Muscle of leg (tissue), 11 donors: ENCODE results near the gene SGTA. TPM values are rescaled to one million over a fixed set of nuclear protein-coding genes. Genes with fewer than 3 reads are reported as not detected.

ENCODE experiments used
- DNase-seq: peaks from one replicate; pipeline ENCODE4 v3.0.0; 2013
- H3K27ac ChIP-seq: one replicate; pipeline ENCODE4 v1.5.1; 2013; ENCODE audit warnings: mild to moderate bottlenecking, low read length, control low read depth
- H3K27me3 ChIP-seq: one replicate; pipeline ENCODE4 v1.6.1; 2013; ENCODE audit warnings: low read length; ENCODE audit not compliant: control insufficient read depth, insufficient read depth
- H3K36me3 ChIP-seq: one replicate; pipeline ENCODE4 v1.6.1; 2013; ENCODE audit warnings: low read length; ENCODE audit not compliant: control insufficient read depth, insufficient read depth
- H3K4me1 ChIP-seq: one replicate; pipeline ENCODE4 v1.6.1; 2013; ENCODE audit warnings: low read length; ENCODE audit not compliant: control insufficient read depth, insufficient read depth
- H3K4me3 ChIP-seq: one replicate; pipeline ENCODE4 v1.5.1; 2013; ENCODE audit warnings: low read length, control low read depth
- H3K9me3 ChIP-seq: replicated peaks from 2 replicates; pipeline ENCODE4 v1.6.1; 2013; ENCODE audit warnings: low read depth, low read length; ENCODE audit not compliant: control insufficient read depth
- WGBS: methylation state at CpG from one replicate; pipeline ENCODE4 v1.1.5; 2013; ENCODE audit warnings: missing lambda C conversion rate; ENCODE audit not compliant: insufficient coverage; 5-methylcytosine and 5-hydroxymethylcytosine counted together
- polyA plus RNA-seq, 8 donors: library from polyadenylated mRNA; unstranded; fragments of 120-200 nt; gene quantifications; one replicate each; pipeline versions ENCODE4 v1.2.1 to v1.2.3, GENCODE V29; 2013; ENCODE audit warnings: inconsistent platforms in 1 of 8, low replicate concordance in 1 of 8; ENCODE audit not compliant: insufficient read length in 8 of 8, insufficient read depth in 1 of 8
- total RNA-seq: library from RNA; stranded (reverse); fragments of 120-200 nt; gene quantifications from one replicate; pipeline ENCODE4 v1.2.4, GENCODE V29; 2013

Gene SGTA
- total and polyA plus RNA-seq, 9 donors = 39.9 to 95.8 (median 80.1) TPM

GRCh38 chr19:2755448-2755705 lies 27.7 kb downstream of the SGTA start:
- Histone ChIP-seq H3K4me1 (no peaks in the 10 kb centered on the region), H3K9me3 (no peaks in the 10 kb centered on the region), H3K27me3 (no peaks in the 10 kb centered on the region), H3K36me3 (peaks cover 56% of the 10 kb centered on the region), H3K4me3 (no peak overlapping the region), H3K27ac (no peak overlapping the region)
- 86% methylated on average over 15 of the region's 16 CpGs for WGBS
- DNase-seq = no peak

DNA sequence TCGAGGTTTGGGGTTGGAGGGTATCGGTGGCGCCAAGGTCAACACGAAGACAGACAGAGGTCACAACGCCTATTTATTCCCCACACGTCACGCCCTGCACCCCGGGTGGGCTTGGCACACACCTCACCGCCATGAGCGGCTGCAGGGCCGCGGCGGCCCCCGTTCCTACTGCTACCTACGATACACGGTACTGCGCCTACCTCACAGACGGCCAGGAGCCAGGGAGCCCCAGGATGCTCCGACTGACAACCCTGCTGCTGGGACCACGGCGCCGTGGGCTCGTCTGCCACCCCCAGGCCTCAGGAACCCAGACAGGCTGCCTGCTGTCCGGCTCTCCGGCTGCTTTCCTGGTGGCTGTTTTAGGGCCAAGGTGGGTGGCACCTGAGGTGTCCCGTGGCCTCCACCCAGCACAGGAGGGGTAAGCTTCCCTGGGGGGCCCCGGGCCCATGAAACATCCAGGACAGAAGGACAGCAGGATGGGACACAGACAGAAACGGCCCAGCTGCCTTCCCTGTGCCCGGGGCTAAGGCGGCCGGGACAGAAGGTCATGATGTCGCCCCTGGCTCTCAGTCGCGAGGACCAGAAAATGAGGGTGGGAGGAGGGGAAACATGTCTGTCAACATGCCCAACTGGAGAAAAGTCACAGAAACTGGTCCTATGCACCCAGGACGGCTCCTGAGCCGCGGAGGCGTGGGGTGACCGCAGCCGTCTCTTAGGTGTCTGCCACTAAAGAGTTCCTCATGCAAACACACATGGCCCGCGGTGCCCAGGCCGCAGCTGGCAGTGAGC lies 28.2 kb downstream of the SGTA start:
- Histone ChIP-seq H3K9me3 (no peaks in the 10 kb centered on the region), H3K4me1 (no peaks in the 10 kb centered on the region), H3K4me3 (no peak overlapping the region), H3K27me3 (no peaks in the 10 kb centered on the region), H3K36me3 (peaks cover 55% of the 10 kb centered on the region), H3K27ac (no peak overlapping the region)
- no peak for DNase-seq
- WGBS = 92% methylated on average over 36 of the region's 43 CpGs

DNA sequence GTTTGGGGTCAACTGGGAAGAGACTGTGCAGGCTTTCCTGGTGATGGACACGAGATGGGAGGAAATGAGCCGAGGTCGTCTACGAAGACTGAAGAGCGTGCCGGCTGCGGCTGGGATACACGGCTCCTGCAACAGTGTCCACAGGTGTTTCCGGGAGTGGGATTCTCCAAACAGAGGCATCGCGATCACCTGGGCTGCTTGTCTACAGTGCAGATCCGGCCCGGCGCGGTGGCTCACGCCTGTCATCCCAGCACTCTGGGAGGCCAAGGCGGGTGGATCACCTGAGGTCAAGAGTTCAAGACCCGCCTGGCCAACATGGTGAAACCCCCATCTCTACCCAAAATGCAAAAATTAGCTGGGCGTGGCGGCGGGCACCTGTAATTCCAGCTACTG lies 31.6 kb downstream of the SGTA start:
- no peak for DNase-seq

DNA sequence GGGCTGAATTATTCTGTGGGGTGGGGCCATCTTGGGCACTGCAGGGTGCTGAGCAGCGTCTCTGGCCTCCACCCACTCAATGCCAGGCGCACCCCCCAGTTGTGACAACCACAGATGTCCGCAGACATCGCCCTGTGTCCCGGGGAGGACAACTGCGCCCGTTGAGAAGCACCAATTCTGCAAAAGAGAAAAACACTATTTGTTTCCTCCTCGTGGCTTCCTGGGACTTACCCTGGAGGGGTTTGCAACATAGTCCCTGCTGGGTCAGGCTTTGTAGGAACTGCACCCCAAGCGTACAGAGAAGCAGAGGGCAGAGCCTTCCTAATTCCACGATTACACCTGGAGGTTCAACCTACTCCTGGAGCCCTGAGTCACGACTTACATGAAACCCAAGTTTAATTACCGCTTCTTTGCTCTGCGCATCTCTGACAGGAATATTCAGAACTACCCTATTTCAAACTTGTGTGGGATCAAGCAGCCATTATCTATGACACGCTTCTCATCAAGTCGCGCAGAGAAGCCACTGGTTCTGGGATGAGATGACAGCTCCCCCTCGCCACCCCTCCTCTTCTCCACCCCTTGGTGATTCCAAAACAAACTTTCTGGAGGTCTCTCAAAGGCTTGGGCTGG lies 32.1 kb downstream of the SGTA start:
- H3K27ac ChIP-seq = no peak overlapping the region
- 83% methylated on average over 15 of the region's 17 CpGs for WGBS
- no peak overlapping the region for H3K4me3 ChIP-seq
- DNase-seq = no peak
- H3K36me3 ChIP-seq = peaks cover 24% of the 10 kb centered on the region
- no peaks in the 10 kb centered on the region for H3K27me3 ChIP-seq
- peaks cover 2% of the 10 kb centered on the region for H3K4me1 ChIP-seq
- H3K9me3 ChIP-seq = no peaks in the 10 kb centered on the region

More for the DNA sequence above, 31.6 kb downstream of the SGTA start:
- WGBS = 93% methylated on average over 14 of the region's 21 CpGs
- H3K4me3 ChIP-seq = no peak overlapping the region
- no peak overlapping the region for H3K27ac ChIP-seq
- H3K36me3 ChIP-seq = peaks cover 27% of the 10 kb centered on the region
- peaks cover 2% of the 10 kb centered on the region for H3K4me1 ChIP-seq
- no peaks in the 10 kb centered on the region for H3K9me3 ChIP-seq
- H3K27me3 ChIP-seq = no peaks in the 10 kb centered on the region

GRCh38 chr19:2747349-2747748 lies 35.7 kb downstream of the SGTA start:
- WGBS = 90% methylated on average over 4 of the region's 7 CpGs
- Histone ChIP-seq H3K9me3 (no peaks in the 10 kb centered on the region), H3K36me3 (no peaks in the 10 kb centered on the region), H3K4me3 (no peak overlapping the region), H3K27ac (no peak overlapping the region), H3K27me3 (no peaks in the 10 kb centered on the region), H3K4me1 (peaks cover 2% of the 10 kb centered on the region)
- DNase-seq = no peak

- Histone ChIP-seq H3K9me3 (no peaks in the 10 kb centered on the region), H3K36me3 (no peaks in the 10 kb centered on the region), H3K4me3 (no peak overlapping the region), H3K27ac (no peak overlapping the region), H3K4me1 (peaks cover 6% of the 10 kb centered on the region), H3K27me3 (no peaks in the 10 kb centered on the region)
- DNase-seq = no peak
- WGBS = no CpG with 5 or more reads among the region's 4 CpGs
These were observed 39.0 kb downstream of the SGTA start for GRCh38 chr19:2744113-2744512.

- Histone ChIP-seq H3K9me3 (no peaks in the 10 kb centered on the region), H3K27me3 (no peaks in the 10 kb centered on the region), H3K4me1 (peaks cover 8% of the 10 kb centered on the region), H3K36me3 (no peaks in the 10 kb centered on the region), H3K4me3 (no peak overlapping the region), H3K27ac (no peak overlapping the region)
- 80% methylated on average over 2 of the region's 8 CpGs for WGBS
- no peak for DNase-seq
These were observed 40.0 kb downstream of the SGTA start for GRCh38 chr19:2743099-2743498.

GRCh38 chr19:2740314-2740656 lies 42.8 kb downstream of the SGTA start:
- Histone ChIP-seq H3K27ac (no peak overlapping the region), H3K36me3 (peaks cover 12% of the 10 kb centered on the region), H3K27me3 (no peaks in the 10 kb centered on the region), H3K9me3 (peaks cover 5% of the 10 kb centered on the region), H3K4me1 (peaks cover 8% of the 10 kb centered on the region), H3K4me3 (no peak overlapping the region)
- DNase-seq = no peak
- 100% methylated on average over 1 of the region's 13 CpGs for WGBS

- DNase-seq = peak; percentile 100
- Histone ChIP-seq H3K27ac (no peak within 1 kb of the TSS), H3K4me1 (peaks cover 8% of the 10 kb centered on the region), H3K4me3 (peak within 1 kb of the TSS; percentile 67), H3K27me3 (no peaks in the 10 kb centered on the region), H3K36me3 (peaks cover 18% of the 10 kb centered on the region), H3K9me3 (peaks cover 5% of the 10 kb centered on the region)
- WGBS = under 1% methylated on average over 46 of the region's 64 CpGs
These were observed 43.3 kb downstream of the SGTA start, which contains the start of gene SLC39A3 for GRCh38 chr19:2739602-2740313. Gene SLC39A3, minus strand, starts transcription at chr19:2740017. Its CDS starts 2,760 bp downstream, at chr19:2737257.

DNA sequence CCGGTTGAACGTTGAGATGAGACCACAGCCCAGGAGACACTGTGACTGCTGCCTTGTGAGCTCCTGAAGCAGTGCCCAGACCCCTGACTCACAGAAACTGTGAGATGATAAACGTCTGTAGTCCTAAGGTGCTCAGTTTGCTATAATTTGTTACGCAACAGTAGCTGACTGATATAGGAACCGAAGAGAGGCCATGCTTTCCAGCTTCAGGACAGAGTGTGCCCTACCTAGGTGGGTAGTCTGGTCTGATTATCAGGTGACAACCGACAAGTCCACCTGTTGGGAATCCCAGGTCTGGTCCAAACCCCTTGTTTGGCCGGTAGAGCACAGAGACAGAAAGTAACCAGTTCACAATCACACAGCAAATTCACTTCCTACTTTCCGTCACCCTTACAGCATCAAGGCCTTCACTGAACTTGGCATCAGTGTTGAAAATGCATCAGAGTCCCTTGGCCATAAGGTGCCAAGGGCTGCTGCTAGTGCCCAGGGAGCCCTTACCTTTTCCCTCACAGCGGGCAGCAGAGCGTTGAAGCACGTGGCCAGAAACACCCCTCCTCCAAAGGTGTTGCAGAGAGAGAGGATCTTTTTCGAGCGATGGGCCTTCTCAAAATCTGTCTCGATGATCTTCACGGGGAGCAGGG lies 46.4 kb downstream of the SGTA start:
- Histone ChIP-seq H3K27ac (no peak overlapping the region), H3K4me1 (peaks cover 8% of the 10 kb centered on the region), H3K4me3 (no peak overlapping the region), H3K36me3 (peaks cover 24% of the 10 kb centered on the region), H3K27me3 (no peaks in the 10 kb centered on the region), H3K9me3 (peaks cover 5% of the 10 kb centered on the region)
- 92% methylated on average over 12 of the region's 15 CpGs for WGBS
- DNase-seq = no peak
